ENCODE measurements around the gene SUPT20H. TPM values are rescaled to one million over a fixed set of nuclear protein-coding genes. Genes with fewer than 3 reads are reported as not detected.

Gene SUPT20H
- polyA plus RNA-seq, 1 donor (not counting 4 experiments of a cell fraction or from before 2014, with no cell fraction given), result 65.4 TPM

GRCh38 chr13:37070956-37071355, 11.5 kb upstream of the SUPT20H start:
- Histone ChIP-seq H3K9me1 (ENCODE audit: control insufficient read depth, extremely low read depth, insufficient read depth, low read length) (no peaks in the 10 kb centered on the region), H3K27ac (ENCODE audit: control insufficient read depth, insufficient read depth, low read length) (no peak overlapping the region), H2AFZ (ENCODE audit: control insufficient read depth, low read length) (no peak overlapping the region), H3K36me3 (ENCODE audit: control insufficient read depth in 2 of 2, extremely low read depth in 1 of 2, insufficient read depth in 2 of 2, low read length in 2 of 2) (no peaks in the 10 kb centered on the region), H3K4me1 (ENCODE audit: control insufficient read depth, extremely low read depth, insufficient read depth, low read length) (no peaks in the 10 kb centered on the region), H3K79me2 (ENCODE audit: control insufficient read depth, insufficient read depth, low read length) (no peaks in the 10 kb centered on the region), H3K9ac (ENCODE audit: control insufficient read depth, extremely low read depth, insufficient read depth, low read length) (no peak overlapping the region), H3K9me3 (ENCODE audit: control insufficient read depth, low read depth, low read length) (no peaks in the 10 kb centered on the region), H3K4me2 (ENCODE audit: control insufficient read depth, extremely low read depth, insufficient read depth, low read depth, low read length) (no peak overlapping the region), H3K27me3 (ENCODE audit: control insufficient read depth, extremely low read depth, insufficient read depth, low read length) (no peaks in the 10 kb centered on the region), H3K4me3 (ENCODE audit: control insufficient read depth in 2 of 3, extremely low read depth in 1 of 3, insufficient read depth in 2 of 3, low read depth in 1 of 3, low read length in 3 of 3) (no peak overlapping the region), H4K20me1 (ENCODE audit: control insufficient read depth, extremely low read depth, insufficient read depth, low read length) (no peaks in the 10 kb centered on the region)
- no peak for FAIRE-seq
- dilution Hi-C loops (cut with MboI; ENCODE audit: extremely low pct_ligation_motif_present, low sequenced_read_pairs), result no loop called here
- no peak for DNase-seq (ENCODE audit: low read depth, low spot score)
- TF ChIP-seq, protein P1, sequence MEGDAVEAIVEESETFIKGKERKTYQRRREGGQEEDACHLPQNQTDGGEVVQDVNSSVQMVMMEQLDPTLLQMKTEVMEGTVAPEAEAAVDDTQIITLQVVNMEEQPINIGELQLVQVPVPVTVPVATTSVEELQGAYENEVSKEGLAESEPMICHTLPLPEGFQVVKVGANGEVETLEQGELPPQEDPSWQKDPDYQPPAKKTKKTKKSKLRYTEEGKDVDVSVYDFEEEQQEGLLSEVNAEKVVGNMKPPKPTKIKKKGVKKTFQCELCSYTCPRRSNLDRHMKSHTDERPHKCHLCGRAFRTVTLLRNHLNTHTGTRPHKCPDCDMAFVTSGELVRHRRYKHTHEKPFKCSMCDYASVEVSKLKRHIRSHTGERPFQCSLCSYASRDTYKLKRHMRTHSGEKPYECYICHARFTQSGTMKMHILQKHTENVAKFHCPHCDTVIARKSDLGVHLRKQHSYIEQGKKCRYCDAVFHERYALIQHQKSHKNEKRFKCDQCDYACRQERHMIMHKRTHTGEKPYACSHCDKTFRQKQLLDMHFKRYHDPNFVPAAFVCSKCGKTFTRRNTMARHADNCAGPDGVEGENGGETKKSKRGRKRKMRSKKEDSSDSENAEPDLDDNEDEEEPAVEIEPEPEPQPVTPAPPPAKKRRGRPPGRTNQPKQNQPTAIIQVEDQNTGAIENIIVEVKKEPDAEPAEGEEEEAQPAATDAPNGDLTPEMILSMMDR (optimal IDR thresholded peaks at IDR 0.05 in 1 of 3, IDR thresholded peaks at IDR 0.05 in 1 of 3, conservative IDR thresholded peaks at IDR 0.05 in 1 of 3; ENCODE audit: extremely low read depth in 1 of 3, insufficient read depth in 2 of 3, low read length in 3 of 3), result no peak
- TF ChIP-seq EZH2 (IDR thresholded peaks at IDR 0.05; ENCODE audit: low read length), result no peak

DNA sequence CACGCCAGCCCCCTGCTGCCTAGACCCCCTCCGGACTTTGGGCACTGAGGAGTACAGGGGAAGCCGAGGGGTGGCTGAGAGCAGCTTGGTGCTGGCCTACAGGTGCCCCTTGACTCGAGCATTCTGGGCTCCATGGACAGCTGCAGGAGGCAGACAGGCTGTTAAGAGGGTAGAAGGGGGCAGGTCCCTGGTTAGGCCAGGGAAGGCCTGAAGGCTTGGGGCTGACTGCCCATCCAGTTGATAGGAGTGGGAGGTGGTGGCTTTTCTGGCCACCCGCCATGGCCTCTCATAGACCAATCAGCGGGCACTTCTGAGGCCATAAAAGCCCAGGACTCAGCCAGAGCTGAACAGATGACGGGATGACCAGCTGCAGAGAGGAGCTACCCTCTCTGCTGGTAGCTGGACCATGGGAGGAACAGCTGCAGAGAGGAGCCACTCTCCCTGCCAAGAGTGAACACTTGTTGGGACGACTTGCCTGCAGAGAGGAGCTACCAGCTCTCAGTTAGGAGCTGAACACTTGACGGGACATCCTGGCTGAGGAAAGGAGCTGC, 10.7 kb upstream of the SUPT20H start:
- H3K27ac ChIP-seq (ENCODE audit: control insufficient read depth, insufficient read depth, low read length), result no peak overlapping the region
- H4K20me1 ChIP-seq (ENCODE audit: control insufficient read depth, extremely low read depth, insufficient read depth, low read length), result no peaks in the 10 kb centered on the region
- H2AFZ ChIP-seq (ENCODE audit: control insufficient read depth, low read length), result no peak overlapping the region
- DNase-seq (ENCODE audit: low read depth, low spot score), result no peak
- H3K4me3 ChIP-seq (ENCODE audit: control insufficient read depth in 2 of 3, extremely low read depth in 1 of 3, insufficient read depth in 2 of 3, low read depth in 1 of 3, low read length in 3 of 3), result no peak overlapping the region
- dilution Hi-C loops (cut with MboI; ENCODE audit: extremely low pct_ligation_motif_present, low sequenced_read_pairs), result no loop called here
- no peaks in the 10 kb centered on the region for H3K27me3 ChIP-seq (ENCODE audit: control insufficient read depth, extremely low read depth, insufficient read depth, low read length)
- H3K4me1 ChIP-seq (ENCODE audit: control insufficient read depth, extremely low read depth, insufficient read depth, low read length), result no peaks in the 10 kb centered on the region
- no peaks in the 10 kb centered on the region for H3K36me3 ChIP-seq (ENCODE audit: control insufficient read depth in 2 of 2, extremely low read depth in 1 of 2, insufficient read depth in 2 of 2, low read length in 2 of 2)
- TF ChIP-seq EZH2 (IDR thresholded peaks at IDR 0.05; ENCODE audit: low read length), result no peak
- TF ChIP-seq, protein P1 (optimal IDR thresholded peaks at IDR 0.05 in 1 of 3, IDR thresholded peaks at IDR 0.05 in 1 of 3, conservative IDR thresholded peaks at IDR 0.05 in 1 of 3; ENCODE audit: extremely low read depth in 1 of 3, insufficient read depth in 2 of 3, low read length in 3 of 3), result no peak
- no peak overlapping the region for H3K4me2 ChIP-seq (ENCODE audit: control insufficient read depth, extremely low read depth, insufficient read depth, low read depth, low read length)
- no peak overlapping the region for H3K9ac ChIP-seq (ENCODE audit: control insufficient read depth, extremely low read depth, insufficient read depth, low read length)
- H3K79me2 ChIP-seq (ENCODE audit: control insufficient read depth, insufficient read depth, low read length), result no peaks in the 10 kb centered on the region
- H3K9me3 ChIP-seq (ENCODE audit: control insufficient read depth, low read depth, low read length), result no peaks in the 10 kb centered on the region
- H3K9me1 ChIP-seq (ENCODE audit: control insufficient read depth, extremely low read depth, insufficient read depth, low read length), result no peaks in the 10 kb centered on the region
- no peak for FAIRE-seq

Measured in keratinocyte (primary cell).